Smooth muscle cell of bladder (primary cell): ENCODE measurements around the gene PCED1B. TPM values are rescaled to one million over a fixed set of nuclear protein-coding genes. Genes with fewer than 3 reads are reported as not detected.

Source experiments
- total RNA-seq: library from RNA; depleted of rRNA; stranded (reverse); fragments of >200 nt; gene quantifications from 2 replicates; pipeline ENCODE4 v1.2.3, GENCODE V29; 2014

The PCED1B gene
- 0.57 and 1.3 TPM in 2 replicates for total RNA-seq

GRCh38 chr12:47079468-47079980 lies at the start of gene PCED1B, which contains the start of gene AMIGO2:
PCED1B (plus strand) TSS chr12:47079621; CDS start chr12:47235064, 155,443 bp downstream.
AMIGO2 (minus strand) TSS chr12:47079959; CDS start chr12:47079002, 957 bp downstream.

Other genes starting within 250 kb of the PCED1B start
- 15.4 and 44.7 TPM in 2 replicates for gene AMIGO2, start 338 bp downstream of the PCED1B start, total RNA-seq